VCaP (cell line): Measurements from ENCODE around the gene CC2D2B.
"Not testable (repeated sequence)": the region's sequence is repeated elsewhere in the genome, so short reads cannot be mapped to it uniquely, and the experiment has no call there.

Experiments
- H3K27ac ChIP-seq: fragments of 450-650 bp; 2 replicates; pipeline ENCODE4 v1.5.1; 2017
- TF ChIP-seq, protein P1 (sequence below): fragments of 450-650 bp; conservative IDR thresholded peaks from 2 replicates; pipeline ENCODE4 v1.5.1; 2017; ENCODE audit warnings: mild to moderate bottlenecking, moderate library complexity

Gene CC2D2B

DNA sequence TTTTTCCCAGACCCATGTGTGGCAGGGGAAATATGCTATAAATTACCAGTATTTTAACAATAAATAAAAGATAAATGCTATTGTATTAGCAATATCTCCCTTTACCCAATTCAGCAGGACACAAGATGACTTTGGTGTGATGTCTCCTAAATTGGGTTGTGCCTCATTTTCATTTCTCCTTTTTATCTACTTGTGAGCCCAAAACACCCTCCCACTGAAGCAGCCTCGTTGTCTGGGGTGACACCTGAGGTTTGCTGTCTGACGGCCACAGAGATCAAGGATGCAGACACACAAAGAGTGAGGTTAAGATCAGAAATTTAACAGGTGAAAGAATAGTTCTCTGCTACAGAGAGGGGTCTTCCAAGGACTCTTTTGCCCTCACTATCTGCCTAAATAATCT is 27.1 kb upstream of the CC2D2B start:
- no peak overlapping the region for H3K27ac ChIP-seq
- TF ChIP-seq, protein P1, sequence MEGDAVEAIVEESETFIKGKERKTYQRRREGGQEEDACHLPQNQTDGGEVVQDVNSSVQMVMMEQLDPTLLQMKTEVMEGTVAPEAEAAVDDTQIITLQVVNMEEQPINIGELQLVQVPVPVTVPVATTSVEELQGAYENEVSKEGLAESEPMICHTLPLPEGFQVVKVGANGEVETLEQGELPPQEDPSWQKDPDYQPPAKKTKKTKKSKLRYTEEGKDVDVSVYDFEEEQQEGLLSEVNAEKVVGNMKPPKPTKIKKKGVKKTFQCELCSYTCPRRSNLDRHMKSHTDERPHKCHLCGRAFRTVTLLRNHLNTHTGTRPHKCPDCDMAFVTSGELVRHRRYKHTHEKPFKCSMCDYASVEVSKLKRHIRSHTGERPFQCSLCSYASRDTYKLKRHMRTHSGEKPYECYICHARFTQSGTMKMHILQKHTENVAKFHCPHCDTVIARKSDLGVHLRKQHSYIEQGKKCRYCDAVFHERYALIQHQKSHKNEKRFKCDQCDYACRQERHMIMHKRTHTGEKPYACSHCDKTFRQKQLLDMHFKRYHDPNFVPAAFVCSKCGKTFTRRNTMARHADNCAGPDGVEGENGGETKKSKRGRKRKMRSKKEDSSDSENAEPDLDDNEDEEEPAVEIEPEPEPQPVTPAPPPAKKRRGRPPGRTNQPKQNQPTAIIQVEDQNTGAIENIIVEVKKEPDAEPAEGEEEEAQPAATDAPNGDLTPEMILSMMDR, result no peak

DNA sequence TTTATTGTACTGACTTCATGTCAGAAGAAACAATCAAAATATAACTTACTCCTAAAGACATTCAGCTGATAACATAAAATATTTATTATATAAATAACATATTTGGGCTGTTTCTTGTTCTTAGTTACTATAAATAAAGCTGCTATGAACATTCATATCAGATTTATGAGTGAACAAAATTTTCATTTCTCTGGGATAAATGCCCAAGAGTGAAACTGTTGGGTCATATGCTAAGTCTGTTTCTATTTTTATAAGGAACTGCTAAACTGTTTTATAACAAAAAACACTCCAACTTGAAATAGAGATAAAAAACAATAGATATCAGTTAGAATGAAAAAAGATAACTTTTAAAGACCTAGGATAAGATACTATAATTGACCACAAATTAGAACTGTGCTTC is 26.5 kb upstream of the CC2D2B start:
- TF ChIP-seq, protein P1, result no peak
- no peak overlapping the region for H3K27ac ChIP-seq

DNA sequence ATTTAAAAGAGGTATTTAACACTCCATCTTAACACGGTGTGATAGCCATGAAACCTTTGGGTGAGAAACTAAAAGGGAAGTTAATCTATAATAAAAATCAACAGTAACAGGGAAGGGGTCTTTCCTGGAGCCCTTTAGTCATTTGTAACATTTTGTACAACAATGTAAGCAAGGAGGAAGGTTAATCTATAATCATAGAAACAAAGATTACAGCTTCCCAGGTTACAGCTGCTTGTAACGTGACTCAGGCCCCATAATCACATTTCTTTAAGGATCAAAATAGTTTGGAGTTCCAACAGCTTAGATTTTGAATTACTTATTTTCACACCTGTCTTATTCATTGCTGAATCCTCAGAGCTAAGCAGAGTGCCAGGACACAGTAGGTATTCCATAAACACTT is 17.9 kb upstream of the CC2D2B start:
- no peak overlapping the region for H3K27ac ChIP-seq
- TF ChIP-seq, protein P1, result no peak

DNA sequence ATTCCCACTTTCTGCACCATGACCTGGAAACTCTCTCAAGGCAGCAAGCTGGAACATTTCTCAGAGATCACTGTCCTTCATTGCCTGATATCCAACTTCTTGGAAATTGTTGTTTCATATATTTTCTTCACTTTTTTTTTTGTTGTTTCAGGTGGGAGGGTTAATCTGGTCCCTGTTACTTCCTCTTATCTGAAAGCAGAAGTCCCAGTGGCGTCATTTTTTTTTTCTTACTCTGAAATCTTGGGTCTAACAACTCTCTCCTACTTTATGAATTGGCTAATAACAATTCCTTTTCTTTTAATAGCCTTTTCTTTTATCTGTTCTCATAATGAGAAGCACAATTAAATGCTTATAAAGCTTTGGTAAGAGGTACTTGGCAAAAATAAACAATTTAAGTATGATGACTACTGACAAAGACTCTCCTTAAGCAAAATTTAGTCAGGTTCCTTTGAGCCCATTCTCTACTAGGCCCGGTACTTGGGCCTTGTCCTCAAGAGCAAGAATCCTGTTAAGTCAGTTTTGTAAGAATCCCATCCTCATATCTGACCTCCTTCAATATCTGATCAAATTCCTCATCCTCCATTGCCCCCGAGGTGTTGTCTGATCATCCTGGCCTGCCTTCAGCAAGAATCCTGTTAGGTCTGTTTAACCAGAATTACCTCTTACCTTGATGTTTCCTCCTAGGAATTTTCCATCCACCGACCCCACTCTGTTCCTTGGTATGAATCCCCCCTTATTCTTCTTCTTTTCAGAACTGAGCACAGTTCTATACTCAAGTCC is 11.5 kb upstream of the CC2D2B start:
- no peak overlapping the region for H3K27ac ChIP-seq
- TF ChIP-seq, protein P1, result no peak

DNA sequence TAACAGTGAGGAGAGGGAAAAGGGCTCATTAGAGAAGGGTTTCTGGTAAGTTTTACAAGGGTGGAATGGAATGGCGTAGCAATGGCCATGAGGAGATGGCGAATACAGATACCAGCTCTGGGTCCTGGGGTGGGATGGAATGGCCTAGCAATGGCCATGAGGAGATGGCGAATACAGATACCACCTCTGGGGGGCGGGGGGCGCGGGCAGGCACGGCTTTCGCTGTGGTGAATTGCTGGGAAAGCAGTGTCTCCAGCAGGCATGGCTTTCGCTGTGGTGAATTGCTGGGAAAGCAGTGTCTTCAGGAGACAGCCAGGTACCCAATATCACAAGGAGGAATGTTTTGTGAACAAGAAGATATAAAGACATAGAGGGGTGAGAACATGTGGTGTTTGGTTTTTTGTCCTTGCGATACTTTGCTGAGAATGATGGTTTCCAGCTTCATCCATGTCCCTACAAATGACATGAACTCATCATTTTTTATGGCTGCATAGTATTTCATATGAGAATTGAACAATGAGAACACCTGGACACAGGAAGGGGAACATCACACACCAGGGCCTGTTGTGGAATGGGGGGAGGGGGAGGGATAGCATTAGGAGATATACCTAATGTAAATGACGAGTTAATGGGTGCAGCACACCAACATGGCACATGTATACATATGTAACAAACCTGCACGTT is 1.7 kb upstream of the CC2D2B start:
- not testable (repeated sequence) for H3K27ac ChIP-seq

DNA sequence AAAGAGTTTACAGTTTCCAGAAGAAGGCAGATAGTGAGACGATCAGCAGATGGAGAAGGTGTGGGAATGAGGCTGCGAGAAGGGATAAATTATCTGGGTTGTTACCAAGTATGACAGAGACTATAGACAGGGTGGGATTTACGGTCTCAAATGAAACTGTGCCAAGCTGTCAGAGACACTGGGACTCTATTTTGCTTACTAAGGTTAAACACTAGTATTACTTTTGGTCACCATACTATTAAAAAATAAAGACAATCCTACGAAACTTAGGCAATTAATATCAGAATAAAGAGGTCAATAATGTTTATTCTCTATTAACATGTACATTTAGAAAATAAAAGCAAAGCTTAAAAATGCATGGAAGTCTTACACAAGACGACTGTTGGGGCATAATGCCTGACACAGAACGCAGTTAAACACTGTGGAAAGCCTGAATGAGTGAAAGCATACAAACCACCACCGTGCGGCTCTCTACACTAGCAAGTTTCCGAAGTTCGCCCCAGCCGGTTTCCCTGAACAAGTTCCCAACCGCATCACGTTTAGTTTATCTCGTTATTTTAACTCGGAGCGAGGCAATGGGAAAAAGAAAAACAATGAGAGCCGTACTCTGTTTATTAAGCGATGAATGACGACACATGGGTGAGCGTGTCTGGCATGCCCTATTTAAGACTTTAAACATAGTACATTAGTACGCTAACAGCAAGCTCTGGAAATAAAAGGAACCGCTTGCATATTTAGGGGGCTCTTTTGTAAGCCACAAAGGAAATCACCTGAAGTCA is 909 bp upstream of the CC2D2B start:
- H3K27ac ChIP-seq, result peak overlapping the region; percentile 81
- TF ChIP-seq, protein P1, result peak; percentile 41; the same call in 1 of the 2 replicates

DNA sequence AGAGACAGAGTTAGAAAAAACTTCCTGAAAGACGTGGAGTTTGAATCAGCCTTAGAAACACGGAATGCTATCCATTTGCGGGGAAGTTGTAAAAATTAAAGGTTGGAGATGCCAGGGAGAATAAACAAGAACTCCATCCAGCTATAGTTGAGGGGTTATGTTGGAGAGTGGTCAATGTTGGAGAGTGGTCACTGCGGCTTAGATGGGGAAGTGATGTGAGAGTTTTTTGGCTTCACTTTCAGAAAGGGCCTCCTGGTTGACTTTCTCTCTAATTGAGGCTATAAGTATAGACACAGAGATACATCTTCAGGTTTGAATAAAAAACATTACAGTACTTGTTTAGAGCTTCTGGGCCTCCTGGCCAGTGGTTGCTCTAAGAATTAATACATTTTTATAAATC is 675 bp downstream of the CC2D2B start:
- H3K27ac ChIP-seq, result peak overlapping the region; percentile 81; the same call in 1 of the 2 replicates
- TF ChIP-seq, protein P1, result no peak
